Endodermal cell (in vitro differentiated cells): ENCODE measurements around the gene MEF2A. TPM values are rescaled to one million over a fixed set of nuclear protein-coding genes. Genes with fewer than 3 reads are reported as not detected.

Source experiments
- DNase-seq: peaks from one replicate; pipeline ENCODE4 v3.0.0-alpha.2; 2017
- H3K27ac ChIP-seq: 2 replicates; pipeline ENCODE4 v1.5.1; 2013; ENCODE audit warnings: mild to moderate bottlenecking, low read depth, low read length, moderate library complexity
- H3K27me3 ChIP-seq: 2 replicates; pipeline ENCODE4 v1.6.1; 2013; ENCODE audit warnings: mild to moderate bottlenecking, low read length, moderate library complexity; ENCODE audit not compliant: insufficient read depth, control insufficient read depth, poor library complexity, severe bottlenecking
- H3K36me3 ChIP-seq: 2 replicates; pipeline ENCODE4 v1.7.0; 2013; ENCODE audit warnings: mild to moderate bottlenecking, low read length, moderate library complexity; ENCODE audit not compliant: control insufficient read depth, insufficient read depth
- H3K4me1 ChIP-seq: one replicate; pipeline ENCODE4 v1.7.0; 2013; ENCODE audit warnings: low read length; ENCODE audit not compliant: control insufficient read depth, insufficient read depth
- H3K4me3 ChIP-seq: 2 replicates; pipeline ENCODE4 v1.5.1; 2013; ENCODE audit warnings: mild to moderate bottlenecking, low read length, moderate library complexity
- H3K9ac ChIP-seq: 2 replicates; pipeline ENCODE4 v1.6.1; 2013; ENCODE audit warnings: mild to moderate bottlenecking, low read length, moderate library complexity; ENCODE audit not compliant: poor library complexity, severe bottlenecking; ENCODE audit errors: extremely low read depth
- H3K9me3 ChIP-seq: 2 replicates; pipeline ENCODE4 v1.6.1; 2013; ENCODE audit warnings: mild to moderate bottlenecking, low read length, moderate library complexity; ENCODE audit not compliant: control insufficient read depth
- H3K27ac Mint-ChIP-seq: 2 replicates; pipeline ENCODE4 v1.8.0; 2020; ENCODE audit warnings: mixed read lengths
- H3K27me3 Mint-ChIP-seq: 2 replicates; pipeline ENCODE4 v1.8.0; 2021; ENCODE audit warnings: mild to moderate bottlenecking, mixed read lengths; ENCODE audit not compliant: insufficient read depth
- H3K36me3 Mint-ChIP-seq: 2 replicates; pipeline ENCODE4 v1.8.0; 2020; ENCODE audit warnings: low read depth, mixed read lengths
- H3K4me1 Mint-ChIP-seq: 2 replicates; pipeline ENCODE4 v1.8.0; 2020; ENCODE audit warnings: mixed read lengths
- H3K4me3 Mint-ChIP-seq: 2 replicates; pipeline ENCODE4 v1.8.0; 2020; ENCODE audit warnings: mild to moderate bottlenecking, moderate library complexity, mixed read lengths
- H3K9me3 Mint-ChIP-seq: 2 replicates; pipeline ENCODE4 v1.8.0; 2020; ENCODE audit warnings: mild to moderate bottlenecking, mixed read lengths
- WGBS, 2 experiments: methylation state at CpG; one replicate each; pipeline versions ENCODE4 v1.1.5 to v1.1.7; 2013; ENCODE audit warnings: missing lambda C conversion rate in 2 of 2, mixed read lengths in 1 of 2; ENCODE audit not compliant: insufficient coverage in 1 of 2, insufficient read length in 1 of 2; 5-methylcytosine and 5-hydroxymethylcytosine counted together
- total RNA-seq, 2 donors: library from RNA; stranded (reverse); fragmentation: NEBNext Ultra II Directional in 1 of 2; extraction: Animal tissue kit (Norgen Biotek cat#: 25700) in 1 of 2; gene quantifications; 2 replicates in 1 of 2; 3 replicates in 1 of 2; pipeline ENCODE4 v1.2.1, GENCODE V29; 2021
- TF ChIP-seq, protein P1 (sequence below): fragments of 200-600 bp; sonication (generic); conservative IDR thresholded peaks from 2 replicates; pipeline ENCODE4 v1.5.0; 2021; ENCODE audit warnings: antibody characterized with exemption, mild to moderate bottlenecking

MEF2A gene
- total RNA-seq, 2 donors from 2014 or later, result 23.5 to 28.6 TPM

DNA sequence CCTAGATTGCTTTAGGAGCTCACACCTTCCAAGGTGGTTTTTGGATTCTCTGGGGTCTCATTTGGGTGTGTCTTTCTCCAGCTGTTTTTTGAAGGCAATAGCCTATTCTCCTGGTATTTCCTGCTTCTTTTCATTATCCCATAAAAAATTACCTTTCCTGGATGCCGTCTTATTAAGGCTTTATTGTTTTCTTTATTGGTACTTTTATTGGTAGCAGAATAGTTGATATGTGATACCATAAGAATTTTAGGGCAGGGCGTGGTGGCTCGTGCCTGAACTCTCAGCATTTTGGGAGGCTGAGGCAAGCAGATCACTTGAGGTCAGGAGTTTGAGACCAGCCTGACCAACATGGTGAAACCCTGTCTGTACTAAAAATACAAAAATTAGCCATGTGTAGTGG, 18.3 kb upstream of the MEF2A start:
- Histone ChIP-seq H3K4me1 (no peaks in the 10 kb centered on the region), H3K36me3 (no peaks in the 10 kb centered on the region), H3K27ac (no peak overlapping the region), H3K27me3 (no peaks in the 10 kb centered on the region), H3K9ac (no peak overlapping the region), H3K9me3 (no peaks in the 10 kb centered on the region), H3K4me3 (no peak overlapping the region)
- H3K9me3 Mint-ChIP-seq, result no peaks in the 10 kb centered on the region
- H3K4me1 Mint-ChIP-seq, result no peaks in the 10 kb centered on the region
- no peak overlapping the region for H3K27ac Mint-ChIP-seq
- no peak overlapping the region for H3K4me3 Mint-ChIP-seq
- WGBS, 2 experiments, result 80 to 85% methylated on average over 1 to 3 of the region's 3 CpGs
- no peaks in the 10 kb centered on the region for H3K36me3 Mint-ChIP-seq
- TF ChIP-seq, protein P1, sequence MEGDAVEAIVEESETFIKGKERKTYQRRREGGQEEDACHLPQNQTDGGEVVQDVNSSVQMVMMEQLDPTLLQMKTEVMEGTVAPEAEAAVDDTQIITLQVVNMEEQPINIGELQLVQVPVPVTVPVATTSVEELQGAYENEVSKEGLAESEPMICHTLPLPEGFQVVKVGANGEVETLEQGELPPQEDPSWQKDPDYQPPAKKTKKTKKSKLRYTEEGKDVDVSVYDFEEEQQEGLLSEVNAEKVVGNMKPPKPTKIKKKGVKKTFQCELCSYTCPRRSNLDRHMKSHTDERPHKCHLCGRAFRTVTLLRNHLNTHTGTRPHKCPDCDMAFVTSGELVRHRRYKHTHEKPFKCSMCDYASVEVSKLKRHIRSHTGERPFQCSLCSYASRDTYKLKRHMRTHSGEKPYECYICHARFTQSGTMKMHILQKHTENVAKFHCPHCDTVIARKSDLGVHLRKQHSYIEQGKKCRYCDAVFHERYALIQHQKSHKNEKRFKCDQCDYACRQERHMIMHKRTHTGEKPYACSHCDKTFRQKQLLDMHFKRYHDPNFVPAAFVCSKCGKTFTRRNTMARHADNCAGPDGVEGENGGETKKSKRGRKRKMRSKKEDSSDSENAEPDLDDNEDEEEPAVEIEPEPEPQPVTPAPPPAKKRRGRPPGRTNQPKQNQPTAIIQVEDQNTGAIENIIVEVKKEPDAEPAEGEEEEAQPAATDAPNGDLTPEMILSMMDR, result no peak
- H3K27me3 Mint-ChIP-seq, result peaks cover 2% of the 10 kb centered on the region
- no peak for DNase-seq

DNA sequence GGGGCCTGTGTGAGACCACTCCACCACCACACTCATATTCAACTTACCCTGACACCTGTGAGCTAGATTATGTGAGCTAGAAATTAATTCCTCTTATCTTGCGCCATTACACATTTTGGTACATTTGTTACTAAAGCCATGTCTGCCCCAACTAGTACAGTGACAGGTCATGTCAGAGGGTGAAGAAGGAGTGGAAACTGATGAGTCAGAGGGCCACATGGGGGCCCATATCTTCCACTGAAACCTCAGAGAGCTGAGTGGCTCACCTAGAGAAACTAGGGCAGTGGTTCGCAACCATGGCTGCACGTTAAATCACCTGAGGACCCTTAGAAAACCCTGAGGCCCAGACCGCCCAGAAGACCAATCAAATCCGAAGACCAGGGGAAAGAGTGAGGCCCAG, 15.7 kb upstream of the MEF2A start:
- Histone ChIP-seq H3K27ac (no peak overlapping the region), H3K9ac (no peak overlapping the region), H3K36me3 (no peaks in the 10 kb centered on the region), H3K9me3 (no peaks in the 10 kb centered on the region), H3K27me3 (no peaks in the 10 kb centered on the region), H3K4me1 (no peaks in the 10 kb centered on the region), H3K4me3 (no peak overlapping the region)
- H3K9me3 Mint-ChIP-seq, result no peaks in the 10 kb centered on the region
- WGBS, 2 experiments, result 87 to 93% methylated on average over 4 to 5 of the region's 5 CpGs
- H3K36me3 Mint-ChIP-seq, result no peaks in the 10 kb centered on the region
- no peak overlapping the region for H3K27ac Mint-ChIP-seq
- TF ChIP-seq, protein P1, result no peak
- no peaks in the 10 kb centered on the region for H3K4me1 Mint-ChIP-seq
- H3K4me3 Mint-ChIP-seq, result no peak overlapping the region
- DNase-seq, result no peak
- H3K27me3 Mint-ChIP-seq, result peaks cover 2% of the 10 kb centered on the region

- H3K36me3 Mint-ChIP-seq, result no peaks in the 10 kb centered on the region
- no peaks in the 10 kb centered on the region for H3K4me1 ChIP-seq
- no peaks in the 10 kb centered on the region for H3K9me3 ChIP-seq
- DNase-seq, result no peak
- no peak overlapping the region for H3K27ac Mint-ChIP-seq
- 94% methylated on average over 1 of the region's 2 CpGs for WGBS, 2 experiments
- H3K4me3 ChIP-seq, result no peak overlapping the region
- no peaks in the 10 kb centered on the region for H3K27me3 ChIP-seq
- H3K9ac ChIP-seq, result no peak overlapping the region
- H3K27ac ChIP-seq, result no peak overlapping the region
- no peak overlapping the region for H3K4me3 Mint-ChIP-seq
- H3K9me3 Mint-ChIP-seq, result no peaks in the 10 kb centered on the region
- TF ChIP-seq, protein P1, result no peak
- no peaks in the 10 kb centered on the region for H3K4me1 Mint-ChIP-seq
- peaks cover 2% of the 10 kb centered on the region for H3K27me3 Mint-ChIP-seq
- H3K36me3 ChIP-seq, result no peaks in the 10 kb centered on the region
Observed at GRCh38 chr15:99552111-99552510, 13.7 kb upstream of the MEF2A start.
